BLaER1 treated with 17β-estradiol and CSF1 and Interleukin-3, amounts not matched to agents 10 nM and 100 nM (cell line): Measurements from ENCODE around the gene LRRC8B.
A peak's percentile ranks its signal among the peaks of the same experiment; 100 is the strongest.
"Not testable (repeated sequence)": the region's sequence is repeated elsewhere in the genome, so short reads cannot be mapped to it uniquely, and the experiment has no call there.

Experiments used
- H3K27ac ChIP-seq, 11 experiments: shearing (Covaris generic); formaldehyde crosslinking; 2 replicates each; pipeline ENCODE4 v1.8.1; 2022
- H3K27me3 ChIP-seq, 11 experiments: shearing (Covaris generic); formaldehyde crosslinking; 2 replicates each; pipeline ENCODE4 v1.8.1; 2022
- H3K36me3 ChIP-seq, 11 experiments: shearing (Covaris generic); formaldehyde crosslinking; 2 replicates each; pipeline ENCODE4 v1.8.1; 2022
- H3K4me1 ChIP-seq, 10 experiments: shearing (Covaris generic); formaldehyde crosslinking; 2 replicates each; pipeline ENCODE4 v1.8.1; 2022
- H3K4me2 ChIP-seq, 11 experiments: shearing (Covaris generic); formaldehyde crosslinking; 2 replicates each; pipeline ENCODE4 v1.8.1; 2022
- H3K4me3 ChIP-seq, 10 experiments: shearing (Covaris generic); formaldehyde crosslinking; 2 replicates each; pipeline ENCODE4 v1.8.1; 2022
- H3K9ac ChIP-seq, 11 experiments: shearing (Covaris generic); formaldehyde crosslinking; 2 replicates each; pipeline ENCODE4 v1.8.1; 2022
- H3K9me3 ChIP-seq, 11 experiments: shearing (Covaris generic); formaldehyde crosslinking; replicated peaks in 1 of 11; 2 replicates each; pipeline ENCODE4 v1.8.1; 2022
- H4K20me1 ChIP-seq, 11 experiments: shearing (Covaris generic); formaldehyde crosslinking; 2 replicates each; pipeline ENCODE4 v1.8.1; 2022
- Cebpa-rat ChIP-seq, 11 experiments: shearing (Covaris generic); IDR thresholded peaks; 2 replicates each; pipeline ENCODE4 v1.8.1; 2022

The LRRC8B gene

GRCh38 chr1:89615676-89616598 lies 91.3 kb downstream of the LRRC8B start:
- H3K27me3 ChIP-seq: no peaks in the 10 kb centered on the region
- peaks cover 11 to 24% (median 17%) of the 10 kb centered on the region in 11 experiments for H3K9me3 ChIP-seq
- H3K9ac ChIP-seq: no peak overlapping the region
- no peak overlapping the region for H3K4me3 ChIP-seq
- peaks cover 0 to 14% (median 8%) of the 10 kb centered on the region in 10 experiments; a peak in 13 of 20 replicates for H3K4me1 ChIP-seq
- H3K36me3 ChIP-seq: peaks cover 10 to 39% (median 23%) of the 10 kb centered on the region in 11 experiments
- H4K20me1 ChIP-seq: 0 out of 22 replicates have a peak, but pooled peaks cover 0 to 7% (median 0%) of the 10 kb centered on the region in 11 experiments
- TF ChIP-seq Cebpa-rat (IDR thresholded peaks at IDR 0.05): no peak
- no peak overlapping the region for H3K4me2 ChIP-seq
- no peak overlapping the region for H3K27ac ChIP-seq

GRCh38 chr1:89616844-89617627 lies 92.4 kb downstream of the LRRC8B start:
- Histone ChIP-seq H3K27me3 (no peaks in the 10 kb centered on the region), H3K4me3 (no peak overlapping the region), H3K36me3 (peaks cover 10 to 43% (median 22%) of the 10 kb centered on the region in 11 experiments), H3K9ac (no peak overlapping the region), H4K20me1 (0 out of 22 replicates have a peak, but pooled peaks cover 0 to 7% (median 0%) of the 10 kb centered on the region in 11 experiments), H3K4me2 (no peak overlapping the region), H3K9me3 (peaks cover 11 to 24% (median 17%) of the 10 kb centered on the region in 11 experiments), H3K4me1 (peaks cover 0 to 5% (median under 1%) of the 10 kb centered on the region in 10 experiments; a peak in 5 of 20 replicates), H3K27ac (no peak overlapping the region)
- TF ChIP-seq Cebpa-rat (IDR thresholded peaks at IDR 0.05): no peak

GRCh38 chr1:89620664-89621063 lies 96.0 kb downstream of the LRRC8B start:
- H4K20me1 ChIP-seq: no peaks in the 10 kb centered on the region
- no peak overlapping the region for H3K9ac ChIP-seq
- H3K27ac ChIP-seq: no peak overlapping the region
- H3K9me3 ChIP-seq: peaks cover 11 to 24% (median 17%) of the 10 kb centered on the region in 11 experiments
- no peak for TF ChIP-seq Cebpa-rat (IDR thresholded peaks at IDR 0.05)
- H3K4me1 ChIP-seq: no peaks in the 10 kb centered on the region
- H3K27me3 ChIP-seq: no peaks in the 10 kb centered on the region
- H3K4me3 ChIP-seq: no peak overlapping the region
- peaks cover 17 to 62% (median 34%) of the 10 kb centered on the region in 11 experiments for H3K36me3 ChIP-seq
- H3K4me2 ChIP-seq: no peak overlapping the region

GRCh38 chr1:89622895-89623294 lies 98.3 kb downstream of the LRRC8B start:
- no peak overlapping the region for H3K4me3 ChIP-seq
- peaks cover 6 to 11% (median 10%) of the 10 kb centered on the region in 11 experiments for H3K9me3 ChIP-seq
- H3K9ac ChIP-seq: no peak overlapping the region
- no peaks in the 10 kb centered on the region for H3K4me1 ChIP-seq
- H3K36me3 ChIP-seq: peaks cover 10 to 53% (median 33%) of the 10 kb centered on the region in 11 experiments
- no peak for TF ChIP-seq Cebpa-rat (IDR thresholded peaks at IDR 0.05)
- no peak overlapping the region for H3K27ac ChIP-seq
- H3K27me3 ChIP-seq: no peaks in the 10 kb centered on the region
- 0 out of 22 replicates have a peak, but pooled peaks cover 0 to 4% (median 0%) of the 10 kb centered on the region in 11 experiments for H4K20me1 ChIP-seq
- no peak overlapping the region for H3K4me2 ChIP-seq

GRCh38 chr1:89624314-89624713 lies 99.7 kb downstream of the LRRC8B start:
- TF ChIP-seq Cebpa-rat (IDR thresholded peaks at IDR 0.05): no peak
- H3K27me3 ChIP-seq: no peaks in the 10 kb centered on the region
- no peaks in the 10 kb centered on the region for H3K9me3 ChIP-seq
- peaks cover 0 to 6% (median 0%) of the 10 kb centered on the region in 10 experiments; a peak in 4 of 20 replicates for H3K4me1 ChIP-seq
- H3K9ac ChIP-seq: no peak overlapping the region
- peaks cover 4 to 51% (median 29%) of the 10 kb centered on the region in 11 experiments; a peak in 18 of 22 replicates for H3K36me3 ChIP-seq
- H3K4me2 ChIP-seq: no peak overlapping the region
- 0 out of 22 replicates have a peak, but pooled peaks cover 0 to 4% (median 0%) of the 10 kb centered on the region in 11 experiments for H4K20me1 ChIP-seq
- H3K4me3 ChIP-seq: no peak overlapping the region
- no peak overlapping the region for H3K27ac ChIP-seq

GRCh38 chr1:89624715-89625323 lies 100.2 kb downstream of the LRRC8B start:
- H3K27ac ChIP-seq: no peak overlapping the region
- no peak overlapping the region for H3K4me3 ChIP-seq
- H3K36me3 ChIP-seq: peaks cover 4 to 54% (median 29%) of the 10 kb centered on the region in 11 experiments; a peak in 18 of 22 replicates
- H4K20me1 ChIP-seq: 0 out of 22 replicates have a peak, but pooled peaks cover 0 to 4% (median 0%) of the 10 kb centered on the region in 11 experiments
- no peak overlapping the region for H3K4me2 ChIP-seq
- H3K27me3 ChIP-seq: no peaks in the 10 kb centered on the region
- H3K9ac ChIP-seq: no peak overlapping the region
- H3K9me3 ChIP-seq: no peaks in the 10 kb centered on the region
- peaks cover 2 to 11% (median 5%) of the 10 kb centered on the region in 10 experiments; a peak in 15 of 20 replicates for H3K4me1 ChIP-seq
- no peak for TF ChIP-seq Cebpa-rat (IDR thresholded peaks at IDR 0.05)

GRCh38 chr1:89627596-89627962 lies 103.0 kb downstream of the LRRC8B start:
- 0 out of 22 replicates have a peak, but pooled peaks cover 0 to 4% (median 0%) of the 10 kb centered on the region in 11 experiments for H4K20me1 ChIP-seq
- H3K27ac ChIP-seq: no peak overlapping the region
- H3K4me3 ChIP-seq: no peak overlapping the region
- no peak overlapping the region for H3K9ac ChIP-seq
- no peaks in the 10 kb centered on the region for H3K27me3 ChIP-seq
- no peak overlapping the region for H3K4me2 ChIP-seq
- no peaks in the 10 kb centered on the region for H3K9me3 ChIP-seq
- no peak for TF ChIP-seq Cebpa-rat (IDR thresholded peaks at IDR 0.05)
- H3K4me1 ChIP-seq: peaks cover 28 to 36% (median 31%) of the 10 kb centered on the region in 10 experiments
- H3K36me3 ChIP-seq: peaks cover 4 to 58% (median 26%) of the 10 kb centered on the region in 11 experiments; a peak in 17 of 22 replicates

GRCh38 chr1:89629146-89629545 lies 104.5 kb downstream of the LRRC8B start:
- no peak for TF ChIP-seq Cebpa-rat (IDR thresholded peaks at IDR 0.05)
- Histone ChIP-seq H3K4me1 (peaks cover 28 to 36% (median 31%) of the 10 kb centered on the region in 10 experiments), H3K9me3 (no peaks in the 10 kb centered on the region), H3K9ac (no peak overlapping the region), H3K4me2 (peak overlapping the region in 5 of 11 experiments; percentile 88 to 98 (median 89); a peak in 8 of 22 replicates), H4K20me1 (peaks cover 0 to 4% (median 0%) of the 10 kb centered on the region in 11 experiments; a peak in 5 of 22 replicates), H3K27me3 (no peaks in the 10 kb centered on the region), H3K4me3 (no peak overlapping the region), H3K27ac (no peak overlapping the region), H3K36me3 (peaks cover 5 to 55% (median 23%) of the 10 kb centered on the region in 11 experiments; a peak in 18 of 22 replicates)

- not testable (repeated sequence) for H4K20me1 ChIP-seq, H3K4me3 ChIP-seq, H3K9ac ChIP-seq, H3K27ac ChIP-seq, H3K9me3 ChIP-seq, H3K27me3 ChIP-seq
- Histone ChIP-seq H3K4me2 (peak overlapping the region; percentile 85 to 98 (median 90); a peak in 19 of 22 replicates), H3K4me1 (peaks cover 28 to 36% (median 31%) of the 10 kb centered on the region in 10 experiments), H3K36me3 (peaks cover 8 to 55% (median 27%) of the 10 kb centered on the region in 11 experiments; a peak in 20 of 22 replicates)
These were observed 105.0 kb downstream of the LRRC8B start for GRCh38 chr1:89629600-89629999.
